ENCODE measurements around the gene CDPF1. TPM values are rescaled to one million over a fixed set of nuclear protein-coding genes. Genes with fewer than 3 reads are reported as not detected.
A peak's percentile ranks its signal among the peaks of the same experiment; 100 is the strongest.

CDPF1 gene
- total RNA-seq, 2 donors from 2014 or later: 13.1 to 14.9 TPM

DNA sequence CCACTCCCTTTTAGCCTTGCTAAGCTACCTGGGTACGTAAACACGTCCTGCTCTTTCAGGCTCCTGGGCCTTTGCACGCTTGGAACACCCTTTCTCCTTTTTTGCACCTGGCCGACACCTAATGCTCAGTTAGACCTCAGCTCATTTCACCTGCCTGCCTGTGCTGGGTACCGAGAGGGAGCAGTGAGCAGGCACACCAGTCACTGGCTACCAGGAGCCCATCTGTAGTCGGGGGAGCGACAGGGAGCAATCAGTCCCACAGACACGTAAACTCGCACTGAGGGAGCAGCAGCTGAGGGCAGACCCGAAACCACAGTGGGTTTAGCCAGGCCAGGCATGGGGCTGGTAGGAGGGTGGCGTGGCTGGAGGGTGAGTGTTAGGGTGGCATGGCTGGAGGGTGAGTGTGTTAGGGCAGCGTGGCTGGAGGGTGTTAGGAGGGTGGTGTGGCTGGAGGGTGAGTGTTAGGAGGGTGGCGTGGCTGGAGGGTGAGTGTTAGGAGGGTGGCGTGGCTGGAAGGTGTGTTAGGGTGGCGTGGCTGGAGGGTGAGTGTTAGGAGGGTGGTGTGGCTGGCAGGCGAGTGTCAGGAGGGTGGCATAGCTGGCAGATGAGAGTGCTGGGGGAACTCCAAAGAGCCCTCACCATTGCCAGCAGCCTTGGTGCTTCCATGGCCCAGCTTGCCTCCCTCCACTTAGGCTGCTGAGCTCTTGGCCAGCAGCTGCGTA lies 40.2 kb upstream of the CDPF1 start:
- ATAC-seq (replicated peaks in 1 of 2): no peak
- Mint-ChIP-seq H3K4me3 (no peak overlapping the region), H3K36me3 (ENCODE audit: insufficient read depth in 2 of 2) (peaks cover 5 to 6% of the 10 kb centered on the region in 2 donors), H3K4me1 (ENCODE audit: low read depth) (peaks cover 25% of the 10 kb centered on the region), H3K27ac (no peak overlapping the region), H3K9me3 (no peaks in the 10 kb centered on the region), H3K27me3 (ENCODE audit: low read depth) (no peaks in the 10 kb centered on the region)
- DNase-seq: no peak

DNA sequence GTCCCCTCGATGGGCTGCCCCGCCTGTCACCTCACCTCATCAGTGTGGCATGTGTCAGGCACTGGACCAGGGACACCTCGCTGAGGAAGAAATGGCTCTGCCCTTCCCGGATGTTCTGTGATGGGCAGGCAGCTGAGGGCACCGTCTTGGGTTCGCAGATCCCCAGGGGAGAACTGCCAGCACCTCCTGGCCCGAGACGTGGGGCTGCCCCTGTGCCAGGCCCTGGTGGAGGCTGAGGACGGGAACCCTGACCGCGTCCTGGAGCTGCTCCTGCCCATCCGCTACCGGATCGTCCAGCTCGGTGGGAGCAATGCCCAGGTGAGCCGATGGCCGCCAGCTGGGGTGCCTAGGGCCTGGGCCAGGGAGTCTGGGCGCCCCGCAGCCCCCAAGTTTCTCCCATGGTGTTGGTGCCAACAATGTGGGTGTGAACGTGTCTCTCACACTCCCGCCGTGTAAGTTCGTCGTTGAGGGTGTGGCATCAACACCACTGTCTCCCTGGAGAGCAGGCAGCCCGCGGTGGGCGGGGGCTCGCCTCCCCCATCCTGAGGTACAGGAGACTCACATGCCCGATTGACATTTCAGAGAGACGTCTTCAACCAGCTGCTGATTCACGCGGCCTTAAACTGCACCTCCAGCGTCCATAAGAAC lies 39.3 kb upstream of the CDPF1 start:
- peaks cover 5 to 6% of the 10 kb centered on the region in 2 donors for H3K36me3 Mint-ChIP-seq (ENCODE audit: insufficient read depth in 2 of 2)
- no peak overlapping the region for H3K4me3 Mint-ChIP-seq
- H3K4me1 Mint-ChIP-seq (ENCODE audit: low read depth): peaks cover 20% of the 10 kb centered on the region
- H3K9me3 Mint-ChIP-seq: no peaks in the 10 kb centered on the region
- ATAC-seq (replicated peaks in 1 of 2): no peak
- no peaks in the 10 kb centered on the region for H3K27me3 Mint-ChIP-seq (ENCODE audit: low read depth)
- no peak for DNase-seq
- no peak overlapping the region for H3K27ac Mint-ChIP-seq

DNA sequence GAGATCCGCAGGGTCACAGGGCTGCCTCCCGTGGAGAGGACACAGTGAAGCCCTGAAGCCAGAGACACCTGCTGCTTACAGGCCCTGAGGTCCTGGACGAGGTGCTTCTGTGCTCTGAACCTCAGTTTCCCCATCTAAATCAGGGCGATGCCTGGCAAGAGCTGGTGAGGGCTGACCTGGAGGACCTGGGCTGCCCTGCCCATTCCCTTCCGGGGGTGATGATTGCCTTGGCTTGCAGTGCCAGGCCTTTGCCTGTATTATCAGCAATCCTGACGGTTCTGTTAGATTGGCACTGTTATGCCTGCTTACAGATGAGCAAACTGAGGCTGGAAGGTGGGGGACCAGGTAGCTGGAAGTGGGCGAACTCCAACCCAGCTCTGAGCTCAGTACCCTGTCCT lies 38.8 kb upstream of the CDPF1 start:
- no peak overlapping the region for H3K27ac Mint-ChIP-seq
- H3K4me3 Mint-ChIP-seq: no peak overlapping the region
- no peaks in the 10 kb centered on the region for H3K27me3 Mint-ChIP-seq (ENCODE audit: low read depth)
- H3K36me3 Mint-ChIP-seq (ENCODE audit: insufficient read depth in 2 of 2): peaks cover 5 to 7% of the 10 kb centered on the region in 2 donors
- H3K9me3 Mint-ChIP-seq: no peaks in the 10 kb centered on the region
- DNase-seq: no peak
- peaks cover 17% of the 10 kb centered on the region for H3K4me1 Mint-ChIP-seq (ENCODE audit: low read depth)
- no peak for ATAC-seq (replicated peaks in 1 of 2)

DNA sequence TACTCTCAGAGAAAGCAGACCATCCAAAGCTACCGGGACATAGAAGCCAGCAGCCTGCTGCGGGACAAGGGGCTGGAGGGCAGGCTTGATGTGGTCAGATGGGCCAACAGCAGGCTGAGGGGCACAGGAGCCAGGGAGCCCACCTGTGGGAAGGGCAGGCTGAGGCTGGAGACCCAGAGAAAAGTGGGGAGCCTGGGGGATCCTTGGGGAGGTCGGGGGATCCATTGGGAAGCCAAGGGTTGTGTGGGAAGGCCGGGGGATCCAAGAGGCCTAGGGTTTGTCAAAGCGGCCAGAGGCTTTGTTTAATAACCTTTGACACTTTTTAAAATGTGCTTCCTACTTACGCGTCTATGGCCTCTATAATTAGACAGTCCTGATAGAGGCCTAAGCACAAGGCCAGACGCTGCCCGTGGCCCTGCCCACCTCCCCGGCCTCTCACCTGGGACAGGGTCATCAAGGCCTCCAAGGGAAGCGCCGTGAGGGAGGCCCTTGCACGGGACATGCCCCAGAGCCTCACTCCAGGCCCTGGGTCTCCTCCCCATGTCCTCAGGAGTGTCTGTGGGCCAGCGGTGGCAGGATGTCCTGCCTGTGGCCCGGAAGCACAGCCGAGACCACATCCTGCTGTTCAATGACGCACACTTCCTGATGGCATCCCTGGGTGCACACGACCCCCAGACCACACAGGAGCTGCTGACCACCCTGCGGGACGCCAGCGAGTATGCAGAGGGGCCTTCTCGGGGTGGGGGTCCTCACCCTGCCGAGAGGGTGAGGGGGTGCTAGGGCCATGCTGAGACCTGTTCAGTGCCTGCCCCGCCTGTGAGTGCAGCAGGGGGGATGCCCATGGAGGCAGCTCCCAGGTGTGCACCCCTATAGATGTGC lies 38.0 kb upstream of the CDPF1 start:
- ATAC-seq (replicated peaks in 1 of 2): peak; percentile 59 to 89
- Mint-ChIP-seq H3K4me1 (ENCODE audit: low read depth) (peaks cover 9% of the 10 kb centered on the region), H3K27ac (peak overlapping the region; percentile 81), H3K4me3 (peak overlapping the region; percentile 70 to 76), H3K9me3 (no peaks in the 10 kb centered on the region), H3K27me3 (ENCODE audit: low read depth) (no peaks in the 10 kb centered on the region), H3K36me3 (ENCODE audit: insufficient read depth in 2 of 2) (peaks cover 5 to 8% of the 10 kb centered on the region in 2 donors)
- peak; percentile 30 to 53 for DNase-seq

DNA sequence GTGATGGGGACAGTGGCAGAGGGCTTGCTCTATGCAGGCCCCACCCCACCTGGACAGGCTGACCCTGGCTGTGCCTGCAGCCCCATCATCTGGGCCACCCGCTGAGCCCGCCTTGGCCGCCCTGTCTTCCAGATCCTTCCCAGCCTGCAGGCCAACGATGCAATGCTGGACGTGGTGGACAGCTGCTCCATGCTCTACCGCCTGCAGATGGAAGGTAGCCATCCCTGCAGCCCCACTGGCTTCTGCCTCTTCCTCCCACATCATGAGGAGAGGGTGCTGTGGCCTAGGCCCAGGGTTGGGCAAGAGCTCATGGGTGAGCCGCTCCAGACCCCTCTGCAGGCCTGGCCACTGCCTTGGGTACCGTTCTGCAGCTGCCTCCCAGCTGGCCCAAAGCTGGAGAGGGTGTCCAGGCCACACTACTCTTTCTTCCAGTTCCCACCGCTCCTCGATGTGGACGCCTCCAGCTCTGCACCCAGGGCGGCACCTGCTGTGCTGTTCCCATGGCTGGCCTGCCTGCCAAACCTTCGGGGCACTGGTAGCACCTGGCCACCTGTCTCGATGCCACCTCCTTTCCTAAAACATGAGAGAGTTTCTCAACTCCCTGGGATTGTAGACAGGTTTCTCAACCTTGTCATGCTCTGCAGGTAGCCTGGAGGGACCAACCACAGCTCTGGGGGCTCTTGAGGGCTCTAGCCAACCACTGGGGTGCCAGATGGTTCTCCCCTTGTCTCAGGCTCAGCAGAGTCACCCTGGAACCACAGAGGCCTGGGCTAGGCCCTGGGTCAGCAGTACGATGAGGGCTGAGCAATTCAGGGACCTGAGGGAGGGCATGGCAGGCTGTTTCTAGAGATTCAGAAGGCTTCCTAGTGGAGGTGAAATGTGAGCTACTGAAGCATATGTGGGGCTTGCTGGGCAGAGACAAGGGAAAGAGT lies 37.1 kb upstream of the CDPF1 start:
- Mint-ChIP-seq H3K27ac (peak overlapping the region; percentile 81), H3K4me1 (ENCODE audit: low read depth) (peaks cover 7% of the 10 kb centered on the region), H3K27me3 (ENCODE audit: low read depth) (no peaks in the 10 kb centered on the region), H3K4me3 (peak overlapping the region; percentile 70 to 76), H3K9me3 (no peaks in the 10 kb centered on the region), H3K36me3 (ENCODE audit: insufficient read depth in 2 of 2) (peaks cover 1 to 3% of the 10 kb centered on the region in 2 donors)
- no peak for ATAC-seq (replicated peaks in 1 of 2)
- DNase-seq: no peak

DNA sequence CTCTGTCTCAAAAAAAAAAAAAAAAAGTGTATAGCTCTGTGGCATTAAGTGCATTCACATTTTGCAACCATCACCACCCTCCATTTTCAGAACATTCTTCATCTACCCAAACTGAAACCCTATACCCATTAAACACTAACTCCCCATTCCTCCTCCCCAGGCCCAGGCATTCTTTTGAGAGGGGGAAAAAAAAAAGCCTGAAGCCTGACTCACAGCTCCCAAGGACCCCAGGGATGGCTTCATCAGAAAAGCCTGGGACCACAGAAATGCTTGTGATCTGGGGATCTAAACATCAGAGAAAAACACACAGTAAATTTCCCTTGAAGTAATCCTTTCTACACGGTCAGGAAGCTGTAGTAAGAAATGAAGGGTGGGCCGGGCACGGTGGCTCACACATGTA lies 35.9 kb upstream of the CDPF1 start:
- Mint-ChIP-seq H3K27me3 (ENCODE audit: low read depth) (no peaks in the 10 kb centered on the region), H3K36me3 (ENCODE audit: insufficient read depth in 2 of 2) (peaks cover 0 to 2% of the 10 kb centered on the region in 2 donors)

DNA sequence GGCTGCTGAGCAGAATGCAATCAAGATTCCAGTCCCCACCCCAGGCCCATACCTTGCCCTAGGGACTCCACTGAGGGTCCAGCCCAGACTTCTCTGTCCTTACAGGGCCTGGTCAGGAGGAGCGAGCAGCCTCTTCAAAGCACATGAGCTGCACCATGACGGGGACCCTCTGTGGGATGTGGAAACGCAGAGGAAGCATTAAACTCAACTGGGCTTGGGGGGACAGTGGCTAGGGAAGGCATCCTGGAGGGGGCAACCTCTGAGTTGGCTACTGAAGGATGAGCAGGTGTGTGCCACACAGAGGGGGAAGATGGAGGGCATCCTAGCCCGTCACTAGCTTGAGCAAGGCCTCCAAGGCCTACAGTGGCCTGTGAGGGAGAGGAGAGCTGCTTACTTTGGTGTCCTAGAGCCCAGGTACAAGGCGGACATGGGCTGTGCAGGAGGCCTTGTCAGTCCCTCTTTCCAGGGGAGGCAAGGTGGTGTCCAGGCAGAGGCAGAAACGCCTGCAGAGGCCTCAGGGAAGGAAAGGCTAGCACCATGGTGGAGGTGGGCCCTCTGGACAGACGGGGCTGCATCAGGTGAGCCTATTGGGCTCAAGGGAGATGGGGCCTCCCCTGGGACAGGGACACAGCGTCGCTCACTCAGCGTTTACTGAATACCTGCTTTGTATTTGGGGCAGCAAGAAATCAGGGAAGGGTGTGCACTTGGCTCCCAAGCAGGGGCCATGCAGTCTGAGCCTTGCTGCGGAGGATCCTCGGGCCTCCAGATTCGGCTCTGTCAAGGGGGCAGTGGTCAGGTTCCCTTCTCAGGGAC lies 32.0 kb upstream of the CDPF1 start:
- no peaks in the 10 kb centered on the region for H3K27me3 Mint-ChIP-seq (ENCODE audit: low read depth)
- DNase-seq: no peak
- peak overlapping the region; percentile 55 for H3K27ac Mint-ChIP-seq
- H3K4me3 Mint-ChIP-seq: no peak overlapping the region
- no peak for ATAC-seq (replicated peaks in 1 of 2)
- H3K9me3 Mint-ChIP-seq: no peaks in the 10 kb centered on the region
- peaks cover 0 to 2% of the 10 kb centered on the region in 2 donors for H3K36me3 Mint-ChIP-seq (ENCODE audit: insufficient read depth in 2 of 2)
- H3K4me1 Mint-ChIP-seq (ENCODE audit: low read depth): no peaks in the 10 kb centered on the region

More for the DNA sequence above, 35.9 kb upstream of the CDPF1 start:
- DNase-seq (no peak), ATAC-seq (replicated peaks in 1 of 2) (no peak)
- no peaks in the 10 kb centered on the region for H3K9me3 Mint-ChIP-seq
- H3K4me3 Mint-ChIP-seq: no peak overlapping the region
- peaks cover 7% of the 10 kb centered on the region for H3K4me1 Mint-ChIP-seq (ENCODE audit: low read depth)
- peak overlapping the region; percentile 28 for H3K27ac Mint-ChIP-seq

DNA sequence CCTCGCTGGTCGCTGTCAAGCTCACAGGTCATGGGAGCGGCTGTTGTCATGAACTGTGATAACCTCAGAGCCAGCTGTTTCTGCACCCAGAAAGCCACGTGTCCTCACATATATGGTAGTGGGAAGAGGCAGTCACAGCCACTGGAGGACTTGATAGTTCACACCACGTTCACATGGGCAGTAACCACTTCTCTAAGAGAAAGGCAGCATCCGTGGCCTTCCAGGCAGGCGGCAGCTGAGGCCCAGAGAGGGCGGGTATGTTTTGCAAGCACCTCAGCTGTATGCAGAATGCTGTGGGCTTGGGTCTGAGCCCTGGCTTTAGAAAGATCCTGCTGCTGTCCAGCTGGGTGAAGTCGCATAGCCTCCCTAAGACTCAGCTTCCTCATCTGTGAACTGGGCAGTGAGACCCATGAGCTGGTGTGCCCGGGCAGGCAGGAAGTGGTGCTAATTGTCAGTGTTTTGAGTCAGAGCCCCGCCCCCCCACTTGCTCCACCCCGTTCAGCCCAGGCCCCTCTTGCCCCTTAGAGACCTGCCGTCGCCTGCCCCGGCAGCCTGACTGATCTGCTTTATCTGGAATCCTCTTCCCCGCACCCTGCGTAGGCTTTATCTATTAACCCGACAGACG lies 31.0 kb upstream of the CDPF1 start:
- Mint-ChIP-seq H3K36me3 (ENCODE audit: insufficient read depth in 2 of 2) (peaks cover 0 to 2% of the 10 kb centered on the region in 2 donors), H3K27ac (no peak overlapping the region), H3K9me3 (no peaks in the 10 kb centered on the region), H3K4me1 (ENCODE audit: low read depth) (no peaks in the 10 kb centered on the region), H3K27me3 (ENCODE audit: low read depth) (no peaks in the 10 kb centered on the region), H3K4me3 (no peak overlapping the region)
- DNase-seq (no peak), ATAC-seq (replicated peaks in 1 of 2) (peak in 1 of 2 donors; percentile 54)

DNA sequence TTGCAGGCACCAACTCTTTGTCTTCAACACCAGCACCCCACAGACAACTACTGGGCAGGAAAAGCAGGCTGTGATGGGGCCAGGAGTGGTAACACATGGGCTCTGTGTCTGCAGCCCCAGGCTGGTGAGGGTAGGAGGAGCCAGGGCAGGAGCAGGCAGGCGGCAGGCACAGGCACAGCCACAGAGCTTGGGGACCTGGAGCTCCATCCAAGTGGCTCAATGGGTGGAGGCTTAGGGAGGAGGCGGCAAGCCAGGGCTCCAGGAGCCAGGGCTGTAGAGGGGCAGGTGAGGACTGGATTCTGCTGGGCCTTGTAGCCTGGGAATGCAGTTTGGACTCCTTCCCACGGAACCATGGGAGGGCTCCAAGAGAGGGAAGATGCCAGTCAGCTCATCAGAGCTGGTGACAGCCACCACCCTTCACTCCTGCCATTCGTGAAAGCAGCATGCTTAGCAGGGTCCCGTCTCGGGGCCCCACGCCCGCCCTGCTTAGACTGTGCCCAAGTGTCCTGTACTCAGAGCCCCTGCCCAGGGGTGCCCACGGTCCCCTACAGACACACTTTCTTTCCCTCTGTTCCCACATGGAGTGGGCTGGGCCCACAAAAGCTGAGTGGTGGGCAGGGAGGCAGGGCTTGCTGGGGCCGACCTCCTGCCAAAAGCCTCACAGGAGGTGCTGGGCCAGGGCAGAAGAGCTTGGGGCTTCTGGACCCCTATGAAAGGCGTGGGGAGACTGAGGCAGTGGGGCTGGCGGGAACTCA lies 30.1 kb upstream of the CDPF1 start:
- no peak overlapping the region for H3K27ac Mint-ChIP-seq
- no peaks in the 10 kb centered on the region for H3K9me3 Mint-ChIP-seq
- H3K4me1 Mint-ChIP-seq (ENCODE audit: low read depth): no peaks in the 10 kb centered on the region
- no peak for DNase-seq
- no peak overlapping the region for H3K4me3 Mint-ChIP-seq
- H3K27me3 Mint-ChIP-seq (ENCODE audit: low read depth): no peaks in the 10 kb centered on the region
- ATAC-seq (replicated peaks in 1 of 2): no peak
- H3K36me3 Mint-ChIP-seq (ENCODE audit: insufficient read depth in 2 of 2): peaks cover 3 to 5% of the 10 kb centered on the region in 2 donors

DNA sequence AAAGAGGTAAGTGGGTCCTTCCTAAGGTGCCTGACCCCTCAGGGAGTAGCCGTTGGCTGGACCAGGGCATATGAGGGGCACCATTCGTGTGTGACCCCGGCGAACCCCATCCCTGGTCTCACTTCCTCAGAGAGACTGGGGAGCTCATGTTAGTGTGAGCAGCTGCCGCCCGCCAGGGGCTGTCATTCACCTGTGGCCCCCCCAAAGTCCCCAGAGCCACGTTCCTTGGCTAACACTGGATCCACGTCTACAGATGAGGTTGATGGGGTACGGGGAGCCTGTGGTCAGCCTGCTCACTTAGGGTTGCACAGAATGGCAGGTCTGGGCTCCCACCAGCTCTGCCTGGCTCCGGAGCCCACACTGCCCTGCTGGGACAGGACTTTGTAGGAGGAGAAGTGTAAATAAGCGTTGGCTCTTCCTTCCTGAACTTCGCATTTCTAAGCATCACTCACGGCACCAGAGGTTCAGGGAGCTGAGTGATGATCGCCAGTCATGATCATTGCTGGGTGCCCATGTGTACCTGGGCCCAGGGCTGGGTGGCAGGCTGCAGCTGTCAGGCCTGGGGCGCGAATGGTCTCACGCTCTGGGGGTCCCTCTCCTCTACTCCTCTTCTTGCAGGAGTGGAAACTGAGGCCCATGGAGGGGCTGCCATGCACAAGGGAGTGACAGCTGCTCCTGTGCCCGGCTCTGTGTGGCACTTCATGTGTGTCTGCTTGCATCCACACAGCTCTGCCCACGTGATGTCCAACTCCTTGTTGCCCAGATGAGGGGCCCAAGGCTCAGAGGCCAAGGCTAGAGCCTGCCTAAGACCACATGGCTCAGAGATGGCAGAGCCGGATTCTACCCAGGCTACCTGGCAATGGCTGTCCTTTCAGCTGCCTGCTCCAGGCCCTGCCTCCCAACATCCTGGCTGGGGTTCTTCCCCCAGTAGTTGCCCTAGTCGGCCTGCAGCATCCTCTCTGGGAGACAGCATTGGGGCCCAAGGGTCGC lies 28.9 kb upstream of the CDPF1 start:
- H3K9me3 Mint-ChIP-seq: no peaks in the 10 kb centered on the region
- no peak overlapping the region for H3K4me3 Mint-ChIP-seq
- H3K36me3 Mint-ChIP-seq (ENCODE audit: insufficient read depth in 2 of 2): peaks cover 3 to 4% of the 10 kb centered on the region in 2 donors
- no peak overlapping the region for H3K27ac Mint-ChIP-seq
- DNase-seq (no peak), ATAC-seq (replicated peaks in 1 of 2) (no peak)
- no peaks in the 10 kb centered on the region for H3K27me3 Mint-ChIP-seq (ENCODE audit: low read depth)
- H3K4me1 Mint-ChIP-seq (ENCODE audit: low read depth): no peaks in the 10 kb centered on the region
